Measurements from ENCODE around the gene CLK3.
"Not testable (repeated sequence)": the region's sequence is repeated elsewhere in the genome, so short reads cannot be mapped to it uniquely, and the experiment has no call there.

The CLK3 gene

GRCh38 chr15:74624020-74624602 lies 8.5 kb downstream of the CLK3 start:
- peaks cover 97% of the 10 kb centered on the region for H3K36me3 ChIP-seq (ENCODE audit: insufficient read depth, low read length)

GRCh38 chr15:74625693-74626092 lies 10.1 kb downstream of the CLK3 start:
- no peaks in the 10 kb centered on the region for H3K27me3 ChIP-seq (ENCODE audit: control insufficient read depth in 1 of 2, insufficient read depth in 2 of 2, low read length in 2 of 2)
- no peak overlapping the region for H3K27ac ChIP-seq (ENCODE audit: low read depth, low read length)

More at GRCh38 chr15:74624020-74624602, 8.5 kb downstream of the CLK3 start:
- H3K27me3 ChIP-seq (ENCODE audit: control insufficient read depth in 1 of 2, insufficient read depth in 2 of 2, low read length in 2 of 2): no peaks in the 10 kb centered on the region
- H3K27ac ChIP-seq (ENCODE audit: low read depth, low read length): no peak overlapping the region
- peaks cover 7% of the 10 kb centered on the region for H3K4me1 ChIP-seq (ENCODE audit: insufficient read depth, low read length)
- no peak overlapping the region for H3K4me3 ChIP-seq (ENCODE audit: low read depth in 1 of 2, low read length in 2 of 2)
- H3K9ac ChIP-seq (ENCODE audit: low read length): no peak overlapping the region
- H3K9me3 ChIP-seq (ENCODE audit: low read length): no peaks in the 10 kb centered on the region

GRCh38 chr15:74626336-74626735 lies 10.7 kb downstream of the CLK3 start:
- no peaks in the 10 kb centered on the region for H3K27me3 ChIP-seq (ENCODE audit: control insufficient read depth in 1 of 2, insufficient read depth in 2 of 2, low read length in 2 of 2)
- no peaks in the 10 kb centered on the region for H3K4me1 ChIP-seq (ENCODE audit: insufficient read depth, low read length)
- peaks cover 92% of the 10 kb centered on the region for H3K36me3 ChIP-seq (ENCODE audit: insufficient read depth, low read length)
- H3K27ac ChIP-seq (ENCODE audit: low read depth, low read length): no peak overlapping the region
- no peak overlapping the region for H3K4me3 ChIP-seq (ENCODE audit: low read depth in 1 of 2, low read length in 2 of 2)
- H3K9ac ChIP-seq (ENCODE audit: low read length): no peak overlapping the region
- H3K9me3 ChIP-seq (ENCODE audit: low read length): no peaks in the 10 kb centered on the region

More at GRCh38 chr15:74625693-74626092, 10.1 kb downstream of the CLK3 start:
- H3K4me3 ChIP-seq (ENCODE audit: low read depth in 1 of 2, low read length in 2 of 2): no peak overlapping the region
- no peak overlapping the region for H3K9ac ChIP-seq (ENCODE audit: low read length)
- peaks cover 92% of the 10 kb centered on the region for H3K36me3 ChIP-seq (ENCODE audit: insufficient read depth, low read length)
- peaks cover 4% of the 10 kb centered on the region for H3K4me1 ChIP-seq (ENCODE audit: insufficient read depth, low read length)
- no peaks in the 10 kb centered on the region for H3K9me3 ChIP-seq (ENCODE audit: low read length)

GRCh38 chr15:74626752-74627692 lies 11.4 kb downstream of the CLK3 start:
- Histone ChIP-seq H3K9ac (ENCODE audit: low read length) (no peak overlapping the region), H3K9me3 (ENCODE audit: low read length) (no peaks in the 10 kb centered on the region), H3K4me3 (ENCODE audit: low read depth in 1 of 2, low read length in 2 of 2) (no peak overlapping the region), H3K36me3 (ENCODE audit: insufficient read depth, low read length) (peaks cover 90% of the 10 kb centered on the region), H3K27me3 (ENCODE audit: control insufficient read depth in 1 of 2, insufficient read depth in 2 of 2, low read length in 2 of 2) (no peaks in the 10 kb centered on the region), H3K4me1 (ENCODE audit: insufficient read depth, low read length) (no peaks in the 10 kb centered on the region), H3K27ac (ENCODE audit: low read depth, low read length) (no peak overlapping the region)

GRCh38 chr15:74627766-74628165 lies 12.1 kb downstream of the CLK3 start:
- Histone ChIP-seq H3K27me3 (ENCODE audit: control insufficient read depth in 1 of 2, insufficient read depth in 2 of 2, low read length in 2 of 2) (no peaks in the 10 kb centered on the region), H3K27ac (ENCODE audit: low read depth, low read length) (no peak overlapping the region), H3K4me1 (ENCODE audit: insufficient read depth, low read length) (no peaks in the 10 kb centered on the region), H3K36me3 (ENCODE audit: insufficient read depth, low read length) (peaks cover 90% of the 10 kb centered on the region), H3K9ac (ENCODE audit: low read length) (no peak overlapping the region), H3K4me3 (ENCODE audit: low read depth in 1 of 2, low read length in 2 of 2) (no peak overlapping the region), H3K9me3 (ENCODE audit: low read length) (no peaks in the 10 kb centered on the region)

GRCh38 chr15:74628199-74628598 lies 12.6 kb downstream of the CLK3 start:
- no peaks in the 10 kb centered on the region for H3K9me3 ChIP-seq (ENCODE audit: low read length)
- peaks cover 90% of the 10 kb centered on the region for H3K36me3 ChIP-seq (ENCODE audit: insufficient read depth, low read length)
- no peaks in the 10 kb centered on the region for H3K27me3 ChIP-seq (ENCODE audit: control insufficient read depth in 1 of 2, insufficient read depth in 2 of 2, low read length in 2 of 2)
- no peak overlapping the region for H3K9ac ChIP-seq (ENCODE audit: low read length)
- H3K27ac ChIP-seq (ENCODE audit: low read depth, low read length): no peak overlapping the region
- H3K4me3 ChIP-seq (ENCODE audit: low read depth in 1 of 2, low read length in 2 of 2): no peak overlapping the region
- no peaks in the 10 kb centered on the region for H3K4me1 ChIP-seq (ENCODE audit: insufficient read depth, low read length)

- Histone ChIP-seq H3K27me3 (ENCODE audit: control insufficient read depth in 1 of 2, insufficient read depth in 2 of 2, low read length in 2 of 2) (no peaks in the 10 kb centered on the region), H3K9me3 (ENCODE audit: low read length) (no peaks in the 10 kb centered on the region), H3K9ac (ENCODE audit: low read length) (no peak overlapping the region), H3K4me1 (ENCODE audit: insufficient read depth, low read length) (no peaks in the 10 kb centered on the region), H3K36me3 (ENCODE audit: insufficient read depth, low read length) (peaks cover 90% of the 10 kb centered on the region), H3K4me3 (ENCODE audit: low read depth in 1 of 2, low read length in 2 of 2) (no peak overlapping the region), H3K27ac (ENCODE audit: low read depth, low read length) (no peak overlapping the region)
Measured at GRCh38 chr15:74628949-74629348, 13.3 kb downstream of the CLK3 start.

- not testable (repeated sequence) for H3K9me3 ChIP-seq (ENCODE audit: low read length); H3K27me3 ChIP-seq (ENCODE audit: control insufficient read depth in 1 of 2, insufficient read depth in 2 of 2, low read length in 2 of 2); H3K27ac ChIP-seq (ENCODE audit: low read depth, low read length); H3K9ac ChIP-seq (ENCODE audit: low read length); H3K4me3 ChIP-seq (ENCODE audit: low read depth in 1 of 2, low read length in 2 of 2); H3K4me1 ChIP-seq (ENCODE audit: insufficient read depth, low read length)
- peaks cover 90% of the 10 kb centered on the region for H3K36me3 ChIP-seq (ENCODE audit: insufficient read depth, low read length)
Measured at GRCh38 chr15:74629696-74630095, 14.1 kb downstream of the CLK3 start.

- Histone ChIP-seq H3K9me3 (ENCODE audit: low read length) (no peaks in the 10 kb centered on the region), H3K27me3 (ENCODE audit: control insufficient read depth in 1 of 2, insufficient read depth in 2 of 2, low read length in 2 of 2) (no peaks in the 10 kb centered on the region), H3K4me3 (ENCODE audit: low read depth in 1 of 2, low read length in 2 of 2) (no peak overlapping the region), H3K36me3 (ENCODE audit: insufficient read depth, low read length) (peaks cover 90% of the 10 kb centered on the region), H3K27ac (ENCODE audit: low read depth, low read length) (no peak overlapping the region), H3K9ac (ENCODE audit: low read length) (no peak overlapping the region), H3K4me1 (ENCODE audit: insufficient read depth, low read length) (no peaks in the 10 kb centered on the region)
Measured at GRCh38 chr15:74630284-74631086, 14.8 kb downstream of the CLK3 start.

GRCh38 chr15:74631087-74631385 lies 15.4 kb downstream of the CLK3 start:
- Histone ChIP-seq H3K36me3 (ENCODE audit: insufficient read depth, low read length) (peaks cover 90% of the 10 kb centered on the region), H3K27me3 (ENCODE audit: control insufficient read depth in 1 of 2, insufficient read depth in 2 of 2, low read length in 2 of 2) (no peaks in the 10 kb centered on the region), H3K4me1 (ENCODE audit: insufficient read depth, low read length) (no peaks in the 10 kb centered on the region), H3K9ac (ENCODE audit: low read length) (no peak overlapping the region), H3K4me3 (ENCODE audit: low read depth in 1 of 2, low read length in 2 of 2) (no peak overlapping the region), H3K9me3 (ENCODE audit: low read length) (no peaks in the 10 kb centered on the region), H3K27ac (ENCODE audit: low read depth, low read length) (no peak overlapping the region)

- Histone ChIP-seq H3K9ac (ENCODE audit: low read length) (no peak overlapping the region), H3K4me3 (ENCODE audit: low read depth in 1 of 2, low read length in 2 of 2) (no peak overlapping the region), H3K36me3 (ENCODE audit: insufficient read depth, low read length) (peaks cover 90% of the 10 kb centered on the region), H3K9me3 (ENCODE audit: low read length) (no peaks in the 10 kb centered on the region), H3K4me1 (ENCODE audit: insufficient read depth, low read length) (no peaks in the 10 kb centered on the region), H3K27ac (ENCODE audit: low read depth, low read length) (no peak overlapping the region), H3K27me3 (ENCODE audit: control insufficient read depth in 1 of 2, insufficient read depth in 2 of 2, low read length in 2 of 2) (no peaks in the 10 kb centered on the region)
Measured at GRCh38 chr15:74631408-74631807, 15.8 kb downstream of the CLK3 start.

Measured in muscle layer of colon (tissue), 2 donors.